Measurements from ENCODE around the gene RPS2.

Gene RPS2

GRCh38 chr16:1942810-1943726 is 21.6 kb downstream of the RPS2 start, which contains the start of gene MSRB1 (continued):
- TF ChIP-seq, protein P1, sequence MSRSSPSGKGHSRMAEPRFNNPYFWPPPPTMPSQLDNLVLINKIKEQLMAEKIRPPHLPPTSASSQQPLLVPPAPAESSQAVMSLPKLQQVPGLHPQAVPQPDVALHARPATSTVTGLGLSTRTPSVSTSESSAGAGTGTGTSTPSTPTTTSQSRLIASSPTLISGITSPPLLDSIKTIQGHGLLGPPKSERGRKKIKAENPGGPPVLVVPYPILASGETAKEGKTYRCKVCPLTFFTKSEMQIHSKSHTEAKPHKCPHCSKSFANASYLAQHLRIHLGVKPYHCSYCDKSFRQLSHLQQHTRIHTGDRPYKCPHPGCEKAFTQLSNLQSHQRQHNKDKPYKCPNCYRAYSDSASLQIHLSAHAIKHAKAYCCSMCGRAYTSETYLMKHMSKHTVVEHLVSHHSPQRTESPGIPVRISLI (tag by site-specific recombination; IDR thresholded peaks at IDR 0.05): no peak
- TF ChIP-seq ZNF10 (tag by site-specific recombination; IDR thresholded peaks at IDR 0.05) (no peak), ZNF19 (tag by site-specific recombination; IDR thresholded peaks at IDR 0.05; ENCODE audit: low read depth) (no peak), ZNF830 (tag by site-specific recombination; IDR thresholded peaks at IDR 0.05; ENCODE audit: low read depth) (no peak), ZBTB21 (tag by site-specific recombination; IDR thresholded peaks at IDR 0.05) (peak; percentile 12; the same call in 1 of the 2 replicates), ZNF473 (tag by site-specific recombination; IDR thresholded peaks at IDR 0.05) (no peak), ZNF629 (tag by site-specific recombination; IDR thresholded peaks at IDR 0.05) (peak; percentile 61; the same call in 1 of the 2 replicates), ZEB2 (tag by site-specific recombination; IDR thresholded peaks at IDR 0.05) (peak; percentile 85), ZXDB (tag by site-specific recombination; IDR thresholded peaks at IDR 0.05) (no peak; the same call in 1 of the 2 replicates), ZNF175 (tag by site-specific recombination; IDR thresholded peaks at IDR 0.05) (no peak), HOXC10 (CRISPR knock-in tag; IDR thresholded peaks at IDR 0.05) (no peak), KLF10 (tag by site-specific recombination; IDR thresholded peaks at IDR 0.05) (peak; percentile 99), MZF1 (tag by site-specific recombination; IDR thresholded peaks at IDR 0.05; ENCODE audit: borderline replicate concordance) (no peak), PRDM1 (tag by site-specific recombination; IDR thresholded peaks at IDR 0.05) (no peak), ZNF514 (tag by site-specific recombination; IDR thresholded peaks at IDR 0.05) (no peak), ZNF785 (tag by site-specific recombination; IDR thresholded peaks at IDR 0.05) (no peak), SCRT2 (tag by site-specific recombination; IDR thresholded peaks at IDR 0.05) (no peak), ZNF292 (tag by site-specific recombination; IDR thresholded peaks at IDR 0.05; ENCODE audit: borderline replicate concordance, low read depth) (no peak), ZNF112 (tag by site-specific recombination; IDR thresholded peaks at IDR 0.05) (no peak), TCF7L2 (IDR thresholded peaks at IDR 0.05; ENCODE audit: borderline replicate concordance, low read depth, low read length) (no peak; the same call in 1 of the 2 replicates), TRIM28 (IDR thresholded peaks at IDR 0.05; ENCODE audit: borderline replicate concordance, low read length) (no peak), EGR2 (tag by site-specific recombination; IDR thresholded peaks at IDR 0.05; ENCODE audit: low read depth) (peak; percentile 64), SP3 (tag by site-specific recombination; IDR thresholded peaks at IDR 0.05) (peak; percentile 99), ZNF843 (tag by site-specific recombination; IDR thresholded peaks at IDR 0.05) (peak; percentile 23; the same call in 1 of the 2 replicates), ELK4 (IDR thresholded peaks at IDR 0.05; ENCODE audit: borderline replicate concordance, low read depth, low read length) (no peak), ZNF398 (tag by site-specific recombination; IDR thresholded peaks at IDR 0.05) (peak; percentile 59), ZNF114 (tag by site-specific recombination; IDR thresholded peaks at IDR 0.05) (no peak), ZBTB1 (tag by site-specific recombination; IDR thresholded peaks at IDR 0.05) (no peak)
- TF ChIP-seq, protein P2, sequence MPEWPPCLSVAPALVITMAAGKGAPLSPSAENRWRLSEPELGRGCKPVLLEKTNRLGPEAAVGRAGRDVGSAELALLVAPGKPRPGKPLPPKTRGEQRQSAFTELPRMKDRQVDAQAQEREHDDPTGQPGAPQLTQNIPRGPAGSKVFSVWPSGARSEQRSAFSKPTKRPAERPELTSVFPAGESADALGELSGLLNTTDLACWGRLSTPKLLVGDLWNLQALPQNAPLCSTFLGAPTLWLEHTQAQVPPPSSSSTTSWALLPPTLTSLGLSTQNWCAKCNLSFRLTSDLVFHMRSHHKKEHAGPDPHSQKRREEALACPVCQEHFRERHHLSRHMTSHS (tag by site-specific recombination; IDR thresholded peaks at IDR 0.05): no peak
- TF ChIP-seq, protein P3, sequence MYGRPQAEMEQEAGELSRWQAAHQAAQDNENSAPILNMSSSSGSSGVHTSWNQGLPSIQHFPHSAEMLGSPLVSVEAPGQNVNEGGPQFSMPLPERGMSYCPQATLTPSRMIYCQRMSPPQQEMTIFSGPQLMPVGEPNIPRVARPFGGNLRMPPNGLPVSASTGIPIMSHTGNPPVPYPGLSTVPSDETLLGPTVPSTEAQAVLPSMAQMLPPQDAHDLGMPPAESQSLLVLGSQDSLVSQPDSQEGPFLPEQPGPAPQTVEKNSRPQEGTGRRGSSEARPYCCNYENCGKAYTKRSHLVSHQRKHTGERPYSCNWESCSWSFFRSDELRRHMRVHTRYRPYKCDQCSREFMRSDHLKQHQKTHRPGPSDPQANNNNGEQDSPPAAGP (tag by site-specific recombination; IDR thresholded peaks at IDR 0.05): peak; percentile 57; the same call in 1 of the 2 replicates
- TF ChIP-seq, protein P4, sequence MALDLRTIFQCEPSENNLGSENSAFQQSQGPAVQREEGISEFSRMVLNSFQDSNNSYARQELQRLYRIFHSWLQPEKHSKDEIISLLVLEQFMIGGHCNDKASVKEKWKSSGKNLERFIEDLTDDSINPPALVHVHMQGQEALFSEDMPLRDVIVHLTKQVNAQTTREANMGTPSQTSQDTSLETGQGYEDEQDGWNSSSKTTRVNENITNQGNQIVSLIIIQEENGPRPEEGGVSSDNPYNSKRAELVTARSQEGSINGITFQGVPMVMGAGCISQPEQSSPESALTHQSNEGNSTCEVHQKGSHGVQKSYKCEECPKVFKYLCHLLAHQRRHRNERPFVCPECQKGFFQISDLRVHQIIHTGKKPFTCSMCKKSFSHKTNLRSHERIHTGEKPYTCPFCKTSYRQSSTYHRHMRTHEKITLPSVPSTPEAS (tag by site-specific recombination; IDR thresholded peaks at IDR 0.05): no peak
- TF ChIP-seq, protein P5, sequence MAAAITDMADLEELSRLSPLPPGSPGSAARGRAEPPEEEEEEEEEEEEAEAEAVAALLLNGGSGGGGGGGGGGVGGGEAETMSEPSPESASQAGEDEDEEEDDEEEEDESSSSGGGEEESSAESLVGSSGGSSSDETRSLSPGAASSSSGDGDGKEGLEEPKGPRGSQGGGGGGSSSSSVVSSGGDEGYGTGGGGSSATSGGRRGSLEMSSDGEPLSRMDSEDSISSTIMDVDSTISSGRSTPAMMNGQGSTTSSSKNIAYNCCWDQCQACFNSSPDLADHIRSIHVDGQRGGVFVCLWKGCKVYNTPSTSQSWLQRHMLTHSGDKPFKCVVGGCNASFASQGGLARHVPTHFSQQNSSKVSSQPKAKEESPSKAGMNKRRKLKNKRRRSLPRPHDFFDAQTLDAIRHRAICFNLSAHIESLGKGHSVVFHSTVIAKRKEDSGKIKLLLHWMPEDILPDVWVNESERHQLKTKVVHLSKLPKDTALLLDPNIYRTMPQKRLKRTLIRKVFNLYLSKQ (tag by site-specific recombination; IDR thresholded peaks at IDR 0.05; ENCODE audit: borderline replicate concordance): no peak
